NK-92 treated with Interleukin-12 subunit alpha and Interleukin-12 subunit beta, amount 100 ng/mL, for 24 hours (cell line): ENCODE data around the gene PPP1R37.

Experiments used
- DNase-seq: peaks from one replicate; lab custom pipeline; 2025; lab: John Stamatoyannopoulos, UW

Gene PPP1R37

GRCh38 chr19:45071545-45071938 is 21.4 kb upstream of the PPP1R37 start:
- no peak for DNase-seq

- DNase-seq, result no peak
Observed at GRCh38 chr19:45071969-45072790, 20.8 kb upstream of the PPP1R37 start.

- no peak for DNase-seq
Observed at GRCh38 chr19:45074744-45075300, 18.2 kb upstream of the PPP1R37 start.

- DNase-seq, result peak; percentile 81
Observed at GRCh38 chr19:45075301-45076028, 17.5 kb upstream of the PPP1R37 start.

- DNase-seq, result peak; percentile 73
Observed at GRCh38 chr19:45076029-45076850, 16.7 kb upstream of the PPP1R37 start, which contains the start of gene ZNF296. ZNF296 (minus strand) TSS chr19:45076478; CDS start chr19:45076373, 105 bp downstream.

GRCh38 chr19:45076851-45077730 is 15.9 kb upstream of the PPP1R37 start:
- DNase-seq, result no peak

GRCh38 chr19:45078390-45079062 is 14.5 kb upstream of the PPP1R37 start:
- no peak for DNase-seq

GRCh38 chr19:45079063-45079910 is 13.7 kb upstream of the PPP1R37 start, which contains the start of gene GEMIN7:
GEMIN7 (plus strand) TSS chr19:45079260; CDS start chr19:45090115, 10,855 bp downstream.
- DNase-seq, result peak; percentile 70

GRCh38 chr19:45079911-45080370 is 13.0 kb upstream of the PPP1R37 start:
- no peak for DNase-seq

- no peak for DNase-seq
Observed at GRCh38 chr19:45082170-45082569, 10.8 kb upstream of the PPP1R37 start.

GRCh38 chr19:45086480-45086879 is 6.5 kb upstream of the PPP1R37 start:
- no peak for DNase-seq

GRCh38 chr19:45087531-45087930 is 5.4 kb upstream of the PPP1R37 start:
- DNase-seq, result no peak

- no peak for DNase-seq
Observed at GRCh38 chr19:45090034-45090433, 2.9 kb upstream of the PPP1R37 start.

GRCh38 chr19:45090606-45091005 is 2.4 kb upstream of the PPP1R37 start:
- DNase-seq, result no peak

GRCh38 chr19:45091031-45091923 is 1.7 kb upstream of the PPP1R37 start:
- no peak for DNase-seq

- DNase-seq, result no peak
Observed at GRCh38 chr19:45094137-45094536, 1.2 kb downstream of the PPP1R37 start.

GRCh38 chr19:45094707-45095106 is 1.7 kb downstream of the PPP1R37 start:
- DNase-seq, result no peak
